NT2/D1 (cell line): ENCODE results near the gene SRGAP2B.
"Not testable (repeated sequence)": the region's sequence is repeated elsewhere in the genome, so short reads cannot be mapped to it uniquely, and the experiment has no call there.

Experiments used
- SUZ12 ChIP-seq: IDR thresholded peaks from 2 replicates; pipeline ENCODE4 v1.6.1; 2011; ENCODE audit not compliant: insufficient read length, insufficient read depth; ENCODE audit errors: extremely low read depth
- YY1 ChIP-seq: IDR thresholded peaks from 2 replicates; pipeline ENCODE4 v1.6.1; 2011; ENCODE audit not compliant: insufficient read length, insufficient read depth
- ZNF274 ChIP-seq: IDR thresholded peaks from 2 replicates; pipeline ENCODE4 v1.6.1; 2011; ENCODE audit warnings: mild to moderate bottlenecking, low read depth, low read length

GRCh38 chr1:145045571-145046273 lies 49.4 kb downstream of the SRGAP2B start:
- not testable (repeated sequence) for TF ChIP-seq ZNF274, YY1, SUZ12
